Right renal cortex interstitium (tissue), 3 donors: ENCODE data around the gene COL4A2. TPM values are rescaled to one million over a fixed set of nuclear protein-coding genes. Genes with fewer than 3 reads are reported as not detected.

ENCODE experiments used
- DNase-seq, 3 donors: peaks; one replicate each; pipeline ENCODE4 v3.0.0-alpha.2; 2013; ENCODE audit warnings: low read depth in 3 of 3, low spot score in 2 of 3
- polyA plus RNA-seq, 3 donors: library from polyadenylated mRNA; unstranded; fragments of 120-200 nt; gene quantifications; one replicate each; pipeline ENCODE4 v1.2.1, GENCODE V29; 2013; ENCODE audit not compliant: insufficient read length in 3 of 3

Gene COL4A2
- polyA plus RNA-seq, 3 donors = 384 to 416 (median 398) TPM

DNA sequence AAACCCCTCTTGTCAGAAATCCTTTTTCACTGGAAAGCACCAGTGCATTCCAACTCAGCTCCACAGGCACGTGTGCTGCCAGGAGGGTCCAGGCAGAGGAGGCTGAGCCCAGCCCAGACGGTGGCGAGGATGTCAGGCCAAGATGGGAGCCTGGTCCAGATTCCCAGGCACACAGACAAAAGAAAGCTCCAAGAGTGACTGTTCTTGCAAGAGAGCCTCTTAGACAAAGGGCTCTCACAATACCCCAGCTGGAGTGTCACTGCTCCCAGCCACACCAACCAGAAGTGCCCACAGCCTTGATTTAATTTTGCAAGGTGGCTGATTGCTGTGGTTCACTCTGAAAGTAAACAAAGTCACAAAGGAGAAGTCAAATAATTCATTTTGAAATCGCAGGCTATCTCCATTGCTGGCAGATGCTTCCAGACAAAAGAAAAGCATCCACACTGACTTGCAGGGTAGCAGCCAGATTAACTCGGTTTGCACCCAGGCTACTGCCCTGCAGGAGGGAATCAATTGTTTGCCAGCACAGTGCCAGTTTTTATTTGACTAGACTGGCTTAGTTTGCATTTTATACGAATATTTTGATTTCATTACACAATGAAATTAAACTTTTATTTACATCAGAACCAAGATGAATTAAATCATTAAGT lies 159.3 kb downstream of the COL4A2 start:
- DNase-seq = no peak

DNA sequence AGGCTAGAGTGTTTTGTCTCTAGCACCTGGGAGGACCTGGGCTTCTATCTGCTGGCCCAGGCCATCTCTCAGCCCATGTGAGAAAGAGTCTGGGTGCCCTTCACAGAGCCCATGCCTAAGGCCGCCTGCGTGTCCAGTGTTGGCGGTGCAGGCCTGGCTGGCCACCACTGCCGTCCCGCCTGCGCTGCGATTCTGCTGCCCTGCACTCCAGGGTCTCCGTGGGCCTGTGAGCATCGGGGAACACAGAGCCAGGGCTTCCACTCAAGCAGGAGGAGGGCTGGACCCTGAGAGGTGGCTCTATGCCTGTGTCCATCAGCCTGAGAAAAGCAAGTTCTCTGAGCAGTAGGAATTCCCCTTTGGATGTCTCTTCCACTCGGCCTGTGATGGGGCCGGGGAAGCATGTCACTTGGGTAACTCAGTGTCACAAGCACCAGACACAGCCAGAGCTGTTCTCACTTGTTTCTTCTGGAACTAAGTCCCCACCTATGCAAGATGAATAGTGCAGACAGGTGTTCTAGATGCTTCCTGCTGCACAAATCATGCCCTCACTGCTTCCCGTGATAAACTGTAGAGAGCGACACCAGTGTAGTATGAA lies 160.5 kb downstream of the COL4A2 start:
- no peak for DNase-seq

DNA sequence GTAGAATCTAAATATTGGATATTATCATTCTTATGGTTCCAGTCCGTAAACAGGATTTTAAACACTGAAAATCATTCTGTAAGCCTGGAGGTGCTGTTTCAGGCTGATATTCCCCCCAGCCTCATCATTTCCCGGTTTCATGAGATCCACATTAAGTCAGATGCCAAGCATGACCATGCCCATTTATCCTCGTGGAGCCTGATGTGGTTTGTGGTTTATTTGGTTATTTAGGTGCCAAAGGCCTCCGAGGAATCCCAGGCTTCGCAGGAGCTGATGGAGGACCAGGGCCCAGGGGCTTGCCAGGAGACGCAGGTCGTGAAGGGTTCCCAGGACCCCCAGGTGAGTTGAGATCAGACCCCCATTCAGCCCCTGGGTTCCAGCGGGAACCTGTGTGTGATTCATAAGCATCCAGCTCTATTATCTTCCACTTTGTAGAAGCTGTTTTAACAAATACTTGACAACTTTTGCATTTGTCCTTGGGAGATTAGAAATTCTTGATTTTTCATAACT lies 162.0 kb downstream of the COL4A2 start:
- DNase-seq = no peak

DNA sequence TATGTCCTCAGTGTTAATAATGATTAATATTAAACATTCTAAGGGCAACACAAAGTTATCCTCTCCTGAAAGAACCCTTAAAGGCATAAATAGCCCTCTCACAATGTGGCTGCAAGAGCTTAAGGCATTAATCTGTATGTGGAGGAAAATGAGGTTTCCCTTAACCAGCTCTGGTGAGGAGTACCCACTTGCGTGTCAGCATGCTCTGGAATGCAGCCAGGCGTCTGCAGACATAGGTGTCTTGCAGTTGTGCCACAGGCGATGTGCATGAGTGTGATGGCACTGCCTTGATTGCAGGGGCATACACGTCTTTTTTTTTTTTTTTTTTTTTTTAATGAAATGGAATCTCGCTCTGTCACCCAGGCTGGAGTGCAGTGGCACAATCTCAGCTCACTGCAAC lies 162.5 kb downstream of the COL4A2 start:
- no peak for DNase-seq

DNA sequence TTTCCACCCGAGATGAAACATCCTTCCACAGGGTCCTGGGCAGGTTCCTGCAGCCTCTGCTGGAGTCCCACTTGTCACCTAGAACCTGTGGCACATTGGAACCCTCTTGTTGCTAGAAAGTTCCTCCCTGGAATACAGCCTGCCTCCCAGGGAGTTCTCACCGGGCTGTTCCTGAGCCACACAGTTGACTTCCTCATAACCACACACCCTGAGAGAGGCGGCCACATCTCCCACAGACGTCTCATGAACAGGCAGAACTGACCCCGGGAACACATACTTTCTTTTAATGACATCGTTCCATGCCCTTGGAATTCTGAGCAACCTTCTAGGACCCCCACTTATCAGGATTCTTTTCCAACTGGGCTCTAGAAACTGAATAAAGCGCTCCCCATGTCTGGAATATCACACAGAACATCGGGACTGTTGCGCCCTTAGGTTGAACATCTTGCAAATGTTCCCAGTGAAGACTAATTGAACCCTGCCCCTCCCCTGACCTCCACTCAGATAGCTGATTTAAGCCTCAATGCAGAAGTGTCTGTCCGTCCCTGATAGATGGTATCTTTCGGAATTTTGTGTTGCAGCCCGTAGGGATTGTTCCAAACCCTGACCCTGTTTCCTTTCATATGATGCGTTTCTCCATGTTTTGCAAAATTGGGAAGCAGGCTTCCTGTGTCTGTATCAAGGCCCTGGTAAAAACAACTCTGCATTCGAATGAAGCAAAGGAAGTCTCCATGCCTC lies 163.4 kb downstream of the COL4A2 start:
- DNase-seq = no peak

DNA sequence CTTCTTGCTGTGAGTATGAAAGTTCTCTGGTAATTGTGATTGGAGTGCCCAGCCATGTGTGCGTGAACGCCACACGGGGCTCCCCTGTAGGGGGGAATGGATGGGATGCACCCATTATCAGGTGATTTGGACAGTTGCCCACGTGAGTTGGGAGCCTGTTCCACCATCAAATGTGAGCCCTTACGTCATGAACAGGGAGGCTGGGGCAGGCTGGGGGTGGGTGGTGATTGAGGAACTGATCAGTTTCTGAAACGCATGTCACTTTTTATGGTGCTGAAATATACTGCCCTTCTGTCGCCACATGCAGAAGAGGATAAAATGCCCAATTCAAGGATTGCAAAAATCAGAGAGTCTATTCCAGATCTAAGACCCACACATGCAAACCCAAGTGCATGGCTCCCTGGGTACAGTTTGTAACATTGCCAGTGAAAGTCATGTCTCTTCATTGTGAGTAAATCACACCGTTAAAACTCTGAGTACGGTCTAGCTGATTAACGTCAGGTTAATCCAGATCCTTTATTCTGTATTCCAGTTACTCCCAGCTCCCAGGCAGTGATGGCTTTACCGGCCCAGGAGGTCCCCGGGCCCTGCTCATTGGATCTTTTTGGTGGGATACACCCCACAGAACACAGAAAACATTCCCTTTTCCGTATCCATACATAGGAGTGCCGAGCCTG lies 164.2 kb downstream of the COL4A2 start:
- DNase-seq = no peak

DNA sequence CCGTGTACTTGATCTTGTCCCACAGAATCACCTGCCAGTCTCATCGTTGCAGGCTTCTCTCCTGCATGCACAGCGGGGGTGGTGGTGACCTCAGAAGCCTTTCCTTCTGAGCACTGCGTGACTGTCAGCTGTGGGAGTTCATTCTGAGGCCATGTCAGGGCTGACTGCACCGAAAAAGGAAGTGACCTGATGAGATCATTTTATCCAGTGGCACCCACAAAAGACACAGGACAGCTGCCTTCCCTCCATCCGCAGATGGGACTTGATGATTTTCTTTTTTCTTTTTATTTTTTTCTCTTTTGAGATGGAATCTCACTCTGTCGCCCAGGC lies 164.7 kb downstream of the COL4A2 start:
- peak; percentile 38 to 53 (median 52) for DNase-seq

DNA sequence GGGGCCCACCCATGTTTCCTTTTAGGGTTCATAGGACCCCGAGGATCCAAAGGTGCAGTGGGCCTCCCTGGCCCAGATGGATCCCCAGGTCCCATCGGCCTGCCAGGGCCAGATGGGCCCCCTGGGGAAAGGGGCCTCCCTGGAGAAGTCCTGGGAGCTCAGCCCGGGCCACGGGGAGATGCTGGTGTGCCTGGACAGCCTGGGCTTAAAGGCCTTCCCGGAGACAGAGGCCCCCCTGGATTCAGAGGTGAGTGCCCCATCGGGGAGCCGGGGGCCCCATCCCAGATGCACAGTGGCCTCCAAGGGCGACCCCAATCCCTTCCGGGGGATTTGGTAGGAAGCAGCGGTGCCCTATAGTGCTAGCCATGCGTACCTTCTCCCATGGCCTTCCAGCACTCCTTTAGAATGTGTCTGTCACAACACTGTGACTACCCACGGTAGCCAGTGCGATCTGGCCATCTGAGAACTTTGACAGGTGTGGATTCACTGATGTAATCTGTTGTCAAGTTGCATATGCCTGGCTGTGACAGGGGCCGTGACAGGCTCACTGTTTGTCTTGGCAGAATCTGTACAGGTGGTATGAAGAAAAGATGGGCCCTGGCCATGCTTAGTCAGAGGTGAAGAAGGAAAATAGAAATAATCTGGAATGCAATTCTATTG lies 165.9 kb downstream of the COL4A2 start:
- DNase-seq = no peak

DNA sequence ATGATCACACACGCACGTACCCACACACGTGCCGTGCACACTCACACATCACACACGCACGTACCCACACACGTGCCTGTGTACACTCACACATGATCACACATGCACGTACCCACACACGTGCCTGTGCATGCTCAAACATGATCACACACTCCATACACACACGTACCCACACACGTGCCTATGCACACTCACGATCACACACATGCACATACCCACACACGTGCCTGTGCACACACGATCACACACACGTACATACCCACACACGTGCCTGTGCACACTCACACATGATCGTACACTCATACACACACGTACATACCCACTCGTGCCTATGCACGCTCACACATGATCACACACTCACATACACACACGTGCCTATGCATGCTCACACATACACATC lies 167.6 kb downstream of the COL4A2 start:
- DNase-seq = no peak

DNA sequence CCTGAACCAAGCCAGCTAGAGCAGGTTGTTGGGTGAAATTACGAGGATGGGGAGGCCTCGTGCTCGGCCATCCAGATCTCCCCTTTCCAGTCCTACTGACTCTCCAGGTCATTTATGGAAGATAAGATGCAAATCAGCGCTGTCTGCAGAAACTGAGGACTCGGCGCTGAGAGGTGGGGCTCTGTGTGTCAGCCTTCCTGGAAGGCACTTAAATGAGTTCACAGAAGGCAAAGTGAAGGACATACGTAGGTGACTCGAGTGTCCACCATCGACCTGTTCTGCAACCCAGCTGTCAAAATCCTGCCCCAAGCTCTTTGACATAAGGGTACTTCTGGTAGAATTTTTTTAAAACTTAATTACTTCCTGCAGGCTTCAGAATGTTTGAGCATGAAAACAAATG lies 168.0 kb downstream of the COL4A2 start:
- DNase-seq = no peak

DNA sequence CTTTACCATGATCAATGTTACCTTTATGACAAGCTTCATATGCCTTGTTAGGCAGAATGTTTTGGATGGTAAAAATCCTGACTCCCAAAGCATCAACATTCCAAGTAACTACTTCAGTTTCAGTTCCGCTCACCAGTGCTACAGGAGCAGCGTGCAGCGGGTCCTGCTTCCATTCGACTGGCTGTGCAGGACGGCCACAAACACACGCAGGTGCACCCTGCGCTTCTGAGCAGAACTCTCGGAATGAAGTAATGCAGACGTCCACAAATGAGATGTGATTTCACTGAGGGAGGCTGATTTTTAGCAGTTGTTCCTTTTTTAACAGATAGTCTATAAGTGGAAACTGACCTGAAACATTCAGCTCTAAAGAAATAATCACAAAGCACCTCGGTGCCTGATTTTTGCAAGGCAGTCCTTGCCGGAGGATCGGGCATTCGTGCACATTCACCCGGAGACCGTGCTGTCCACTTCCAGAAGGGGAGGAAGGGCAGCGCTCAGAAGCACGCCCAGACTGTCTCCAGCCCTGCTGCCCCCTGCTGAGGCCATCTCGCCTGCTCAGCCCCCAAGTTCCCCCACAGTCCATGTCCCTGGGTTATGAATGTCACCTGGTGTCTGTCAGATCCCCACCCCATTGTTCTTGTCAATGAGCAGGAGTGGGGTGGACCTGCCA lies 168.6 kb downstream of the COL4A2 start:
- DNase-seq = no peak

DNA sequence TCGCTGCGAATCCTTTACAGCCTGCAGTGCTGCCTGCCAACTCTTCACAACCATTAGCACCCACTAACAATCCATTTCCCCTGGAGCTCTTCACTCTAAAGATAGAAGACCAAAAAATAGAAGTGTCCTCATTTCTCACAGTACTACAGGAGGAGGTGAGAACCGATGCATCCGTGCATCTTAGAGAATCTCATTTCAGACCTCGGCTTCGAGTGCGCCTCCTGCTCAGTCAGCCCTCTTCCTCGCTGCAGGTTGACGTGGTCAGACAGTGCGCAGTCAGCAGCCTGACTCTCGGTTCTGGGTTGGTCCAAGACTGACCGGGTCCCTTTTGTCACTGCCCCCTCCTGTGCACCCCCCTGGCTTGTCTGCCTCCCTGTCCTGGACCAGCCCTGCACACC lies 169.1 kb downstream of the COL4A2 start:
- DNase-seq = no peak

DNA sequence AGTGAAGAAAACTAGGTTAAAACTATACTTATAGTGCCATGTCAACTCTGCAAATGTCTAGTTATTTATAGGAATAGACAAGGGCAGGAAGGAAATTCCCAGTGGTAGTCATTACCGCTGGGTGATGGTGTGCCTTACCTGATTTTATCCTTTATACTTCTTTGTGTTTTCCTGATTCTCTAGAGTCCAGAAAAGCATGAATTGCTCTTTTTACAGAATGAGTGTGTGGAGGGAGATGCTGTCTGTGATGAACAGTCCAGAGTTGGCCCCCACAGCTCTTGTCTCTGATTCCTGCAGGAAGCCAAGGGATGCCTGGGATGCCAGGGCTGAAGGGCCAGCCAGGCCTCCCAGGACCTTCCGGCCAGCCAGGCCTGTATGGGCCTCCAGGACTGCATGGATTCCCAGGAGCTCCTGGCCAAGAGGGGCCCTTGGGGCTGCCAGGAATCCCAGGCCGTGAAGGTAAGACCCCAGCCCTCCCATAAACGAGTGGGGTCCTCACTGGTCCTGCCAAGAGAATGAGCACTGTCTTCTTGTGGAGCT lies 170.7 kb downstream of the COL4A2 start:
- DNase-seq = no peak

DNA sequence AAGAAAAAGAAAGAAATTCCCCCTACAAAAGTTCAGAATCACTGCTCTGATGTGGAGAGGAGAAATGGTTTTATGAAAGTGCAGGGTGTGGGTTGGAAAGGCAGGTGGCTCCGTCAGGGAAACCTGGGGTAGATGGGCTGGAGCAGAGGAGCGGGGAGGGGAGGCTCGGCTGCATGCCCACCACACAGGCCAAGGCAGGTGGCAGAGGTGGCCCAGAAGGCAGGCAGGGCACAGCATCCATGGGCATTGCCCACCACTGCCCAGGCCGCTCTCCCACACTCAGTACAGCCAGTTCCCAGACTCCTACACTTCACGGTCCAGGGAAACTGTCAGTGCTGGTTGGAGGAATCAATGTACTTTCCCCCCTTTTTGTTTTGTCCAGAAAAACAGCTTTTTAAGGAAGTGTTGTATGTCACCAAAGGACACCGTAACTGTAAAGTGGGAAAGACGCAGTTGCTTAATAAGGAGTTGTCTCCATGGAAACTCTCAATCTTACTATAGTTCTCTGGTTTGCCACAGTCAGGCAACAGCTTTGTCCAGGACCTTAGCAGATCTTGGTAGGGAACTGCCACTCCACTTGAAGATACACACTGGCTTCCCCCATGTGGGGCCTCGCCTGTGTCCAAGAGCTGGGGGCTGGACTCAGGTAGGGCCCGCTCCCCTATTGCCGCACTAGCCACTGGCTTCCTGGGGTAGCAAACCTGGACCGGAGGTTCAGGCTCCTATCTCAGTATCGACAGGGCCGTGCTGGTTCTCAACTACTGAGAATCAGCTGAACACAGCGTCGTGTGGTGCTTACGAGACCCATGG lies 171.5 kb downstream of the COL4A2 start:
- no peak for DNase-seq

DNA sequence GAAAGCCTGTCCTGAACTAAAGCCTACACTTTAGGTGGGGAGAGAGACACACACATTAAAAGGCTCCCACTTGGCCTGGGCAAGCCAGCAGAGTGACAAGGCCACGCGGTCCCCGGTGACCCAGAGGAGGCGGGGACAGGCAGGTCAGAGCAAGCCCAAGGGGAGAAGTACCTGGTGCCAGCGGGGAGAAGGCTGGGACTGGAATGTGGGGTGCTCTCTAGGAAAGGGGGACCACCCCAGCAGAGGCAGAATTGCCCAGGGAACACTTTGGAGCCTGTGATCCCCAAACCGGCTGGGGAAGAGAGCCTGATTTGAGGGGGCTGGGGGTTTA lies 172.1 kb downstream of the COL4A2 start:
- no peak for DNase-seq

DNA sequence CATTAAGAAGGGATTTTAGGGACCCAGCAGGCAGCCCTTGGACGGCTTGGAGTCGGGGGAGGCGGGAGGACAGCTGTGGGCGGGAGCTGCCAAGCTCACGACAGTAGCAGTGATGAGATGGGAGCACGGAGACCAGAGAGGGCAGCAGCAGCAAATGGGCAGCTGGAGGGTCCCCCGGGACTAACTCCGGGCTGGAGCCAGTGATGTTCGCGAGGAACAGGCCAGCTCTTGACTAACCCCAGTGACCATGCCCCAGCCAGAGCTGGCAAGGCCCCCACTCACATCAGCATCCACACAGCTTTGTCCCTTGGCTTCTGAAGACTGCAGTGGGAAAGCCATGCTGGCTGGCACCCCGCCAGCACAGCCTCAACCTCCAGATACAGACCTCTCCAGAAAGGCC lies 172.6 kb downstream of the COL4A2 start:
- DNase-seq = no peak

DNA sequence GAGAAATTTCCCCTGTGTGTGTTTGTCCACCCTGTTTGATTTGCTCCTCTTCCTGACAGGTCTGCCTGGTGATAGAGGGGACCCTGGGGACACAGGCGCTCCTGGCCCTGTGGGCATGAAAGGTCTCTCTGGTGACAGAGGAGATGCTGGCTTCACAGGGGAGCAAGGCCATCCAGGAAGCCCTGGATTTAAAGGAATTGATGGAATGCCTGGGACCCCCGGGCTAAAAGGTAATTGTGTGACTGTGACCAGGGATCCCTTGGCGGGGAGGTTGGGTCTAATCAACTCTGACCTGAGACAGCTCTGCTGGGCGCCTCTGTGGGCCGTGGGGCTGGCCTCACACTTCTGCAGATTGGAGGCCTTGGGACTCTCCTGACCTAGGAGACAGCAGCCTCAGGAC lies 173.1 kb downstream of the COL4A2 start:
- DNase-seq = no peak

DNA sequence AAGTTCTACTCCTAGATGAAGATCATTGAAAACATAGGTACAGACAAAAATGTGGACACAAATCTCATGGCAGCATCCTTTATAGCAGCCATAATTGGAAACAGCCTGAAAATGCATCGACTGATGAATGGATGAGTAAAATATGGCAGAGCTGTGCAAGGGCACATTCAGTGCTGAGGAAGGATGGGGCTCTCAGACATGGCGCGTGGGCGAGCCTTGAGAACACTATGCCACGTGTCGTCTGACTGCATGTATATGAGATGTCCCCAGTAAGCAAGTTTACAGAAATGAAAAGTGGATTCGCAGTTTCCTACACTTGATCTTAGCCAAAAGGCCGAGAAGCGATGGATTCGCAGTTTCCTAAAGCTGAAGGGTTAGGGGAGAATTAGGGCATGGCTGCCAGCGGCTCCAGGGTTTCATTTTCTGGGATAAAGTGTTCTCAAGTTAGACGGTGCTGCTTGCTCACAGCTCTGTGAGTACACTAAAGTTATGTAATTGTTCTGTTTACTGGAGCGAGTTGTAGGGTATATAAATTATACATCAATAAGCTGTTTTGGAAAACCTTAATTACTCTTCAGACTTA lies 176.4 kb downstream of the COL4A2 start:
- DNase-seq = no peak
